HepG2 (cell line): ENCODE data around the gene RBP4. TPM values are rescaled to one million over a fixed set of nuclear protein-coding genes. Genes with fewer than 3 reads are reported as not detected.

ENCODE experiments used
- CEBPG ChIP-seq: IDR thresholded peaks from 2 replicates; pipeline ENCODE4 v1.6.1; 2016
- FIP1L1 ChIP-seq: fragments of 200-400 bp; formaldehyde crosslinking; IDR thresholded peaks from 2 replicates; pipeline ENCODE4 v1.6.1; 2018; ENCODE audit warnings: low read depth, mild to moderate bottlenecking, low read length, moderate library complexity, borderline replicate concordance; ENCODE audit not compliant: insufficient read depth
- FLYWCH1 ChIP-seq: sonication (generic); formaldehyde crosslinking; IDR thresholded peaks from 2 replicates; pipeline ENCODE4 v1.8.1; 2023; ENCODE audit warnings: mild to moderate bottlenecking, missing genetic modification reagents
- HMG20B ChIP-seq: conservative IDR thresholded peaks from 2 replicates; pipeline ENCODE4 v1.6.1; 2016; ENCODE audit warnings: missing genetic modification reagents, missing compliant biosample characterization
- MYC ChIP-seq: sonication (generic); formaldehyde crosslinking; IDR thresholded peaks from 2 replicates; pipeline ENCODE4 v1.9.0; 2021; ENCODE audit warnings: missing genetic modification reagents, borderline replicate concordance
- MYPOP ChIP-seq: sonication (generic); formaldehyde crosslinking; IDR thresholded peaks from 2 replicates; pipeline ENCODE4 v1.8.1; 2023; ENCODE audit warnings: mild to moderate bottlenecking, moderate library complexity, missing genetic modification reagents
- NCOA2 ChIP-seq: sonication (generic); formaldehyde crosslinking; IDR thresholded peaks from 2 replicates; pipeline ENCODE4 v1.8.0; 2022; ENCODE audit warnings: inconsistent platforms
- NFE2L1 ChIP-seq: sonication (generic); formaldehyde crosslinking; IDR thresholded peaks from 2 replicates; pipeline ENCODE4 v1.4.0; 2020; ENCODE audit warnings: missing genetic modification reagents, mild to moderate bottlenecking, borderline replicate concordance
- PAWR ChIP-seq: sonication (generic); formaldehyde crosslinking; IDR thresholded peaks from 2 replicates; pipeline ENCODE4 v1.4.0; 2020; ENCODE audit warnings: missing genetic modification reagents, mild to moderate bottlenecking, borderline replicate concordance
- SOX5 ChIP-seq: IDR thresholded peaks from 2 replicates; pipeline ENCODE4 v1.6.1; 2016; ENCODE audit warnings: borderline replicate concordance
- TCF7L2 ChIP-seq: IDR thresholded peaks from 2 replicates; pipeline ENCODE4 v1.6.1; 2011; ENCODE audit warnings: mild to moderate bottlenecking, low read depth, low read length, moderate library complexity
- ZKSCAN1 ChIP-seq: fragments of 150-350 bp; IDR thresholded peaks from 2 replicates; pipeline ENCODE4 v1.6.1; 2014; ENCODE audit warnings: low read length
- ZNF142 ChIP-seq: sonication (generic); formaldehyde crosslinking; IDR thresholded peaks from 2 replicates; pipeline ENCODE4 v1.4.0; 2020; ENCODE audit warnings: missing genetic modification reagents
- ZNF512B ChIP-seq: sonication (generic); formaldehyde crosslinking; IDR thresholded peaks from 2 replicates; pipeline ENCODE4 v1.5.1; 2020; ENCODE audit warnings: missing genetic modification reagents, mild to moderate bottlenecking, borderline replicate concordance
- ZNF543 ChIP-seq: sonication (generic); formaldehyde crosslinking; IDR thresholded peaks from 2 replicates; pipeline ENCODE4 v1.4.0; 2020; ENCODE audit warnings: mild to moderate bottlenecking, missing genetic modification reagents
- ZNF609 ChIP-seq: sonication (generic); formaldehyde crosslinking; IDR thresholded peaks from 2 replicates; pipeline ENCODE4 v1.4.0; 2020; ENCODE audit warnings: mild to moderate bottlenecking, missing genetic modification reagents, borderline replicate concordance
- polyA plus RNA-seq, 8 experiments: library from polyadenylated mRNA; depleted of rRNA in 3 of 8; stranded (reverse) in 7 of 8; unstranded in 1 of 8; fragments of >200 nt; fragmentation: Illumina TruSeq in 4 of 8; extraction: Trizol in 4 of 8; gene quantifications; 2 replicates each; pipeline versions ENCODE4 v1.2.1 to v1.2.3, GENCODE V29; 2011 to 2016; ENCODE audit warnings: low read depth in 4 of 8, missing spikeins in 1 of 8, mixed read lengths in 1 of 8; ENCODE audit not compliant: insufficient read depth in 1 of 8
- total RNA-seq, 5 experiments: library from RNA; depleted of rRNA; stranded (reverse); fragments of >200 nt; fragmentation: Illumina TruSeq; extraction: Trizol; gene quantifications; 2 replicates each; pipeline ENCODE4 v1.2.3, GENCODE V29; 2016; ENCODE audit warnings: low read depth in 1 of 5

RBP4 gene
- total and polyA plus RNA-seq, 2 of the 13 experiments (the other 11 are each of a cell fraction or from before 2014, with no cell fraction given): 642 to 931 TPM

- TF ChIP-seq ZNF142 (CRISPR knock-in tag) (no peak), TCF7L2 (no peak), CEBPG (CRISPR knock-in tag) (peak; percentile 43; the same call in 1 of the 2 replicates), FIP1L1 (no peak), MYPOP (CRISPR knock-in tag) (no peak), ZNF609 (CRISPR knock-in tag) (no peak), FLYWCH1 (CRISPR knock-in tag) (no peak), SOX5 (peak; percentile 63), HMG20B (CRISPR knock-in tag) (no peak), ZKSCAN1 (no peak), NCOA2 (CRISPR knock-in tag) (peak; percentile 67; the same call in 1 of the 2 replicates), PAWR (CRISPR knock-in tag) (no peak), ZNF543 (no peak), NFE2L1 (CRISPR knock-in tag) (no peak), MYC (no peak), ZNF512B (CRISPR knock-in tag) (no peak)
These were observed 733 bp upstream of the RBP4 start (continued) for GRCh38 chr10:93601774-93602162.
